Mucosa of rectum (tissue), 2 donors: ENCODE data around the gene NRROS.

ENCODE experiments used
- H3K27ac ChIP-seq, 2 donors: one replicate each; pipeline ENCODE4 v1.7.0; 2013; ENCODE audit warnings: inconsistent platforms in 2 of 2, low read depth in 2 of 2, low read length in 2 of 2
- H3K27me3 ChIP-seq, 2 donors: one replicate each; pipeline ENCODE4 v1.7.0; 2013; ENCODE audit warnings: low read length in 2 of 2; ENCODE audit not compliant: control insufficient read depth in 2 of 2, insufficient read depth in 2 of 2
- H3K36me3 ChIP-seq, 2 donors: one replicate each; pipeline ENCODE4 v1.7.0; 2013; ENCODE audit warnings: low read length in 2 of 2; ENCODE audit not compliant: control insufficient read depth in 2 of 2, insufficient read depth in 2 of 2
- H3K4me1 ChIP-seq, 2 donors: one replicate each; pipeline ENCODE4 v1.7.0; 2013; ENCODE audit warnings: low read length in 2 of 2, mild to moderate bottlenecking in 1 of 2; ENCODE audit not compliant: control insufficient read depth in 2 of 2, insufficient read depth in 2 of 2
- H3K4me3 ChIP-seq, 2 donors: one replicate each; pipeline ENCODE4 v1.7.0; 2013; ENCODE audit warnings: low read length in 2 of 2
- H3K9ac ChIP-seq, 2 donors: one replicate each; pipeline ENCODE4 v1.7.0; 2013; ENCODE audit warnings: low read length in 2 of 2, low read depth in 1 of 2, mild to moderate bottlenecking in 1 of 2
- H3K9me3 ChIP-seq, 2 donors: one replicate each; pipeline ENCODE4 v1.7.0; 2013; ENCODE audit warnings: low read length in 2 of 2; ENCODE audit not compliant: control insufficient read depth in 2 of 2
- donor health status: healthy.
- donor health status: Normal muscosa, but diverticular disease.

NRROS gene

GRCh38 chr3:196645897-196646665 lies 6.6 kb downstream of the NRROS start:
- Histone ChIP-seq H3K9ac (no peak overlapping the region), H3K27me3 (no peaks in the 10 kb centered on the region), H3K9me3 (no peaks in the 10 kb centered on the region), H3K4me3 (no peak overlapping the region), H3K4me1 (peaks cover 3 to 5% of the 10 kb centered on the region in 2 donors), H3K36me3 (no peaks in the 10 kb centered on the region), H3K27ac (no peak overlapping the region)

- no peak overlapping the region for H3K27ac ChIP-seq
- no peak overlapping the region for H3K4me3 ChIP-seq
- no peaks in the 10 kb centered on the region for H3K36me3 ChIP-seq
- H3K27me3 ChIP-seq: no peaks in the 10 kb centered on the region
- no peak overlapping the region for H3K9ac ChIP-seq
- H3K4me1 ChIP-seq: peaks cover 5 to 6% of the 10 kb centered on the region in 2 donors
- no peaks in the 10 kb centered on the region for H3K9me3 ChIP-seq
Measured at GRCh38 chr3:196646666-196647216, 7.2 kb downstream of the NRROS start.

GRCh38 chr3:196650740-196651311 lies 11.3 kb downstream of the NRROS start:
- H3K27ac ChIP-seq: no peak overlapping the region
- H3K27me3 ChIP-seq: no peaks in the 10 kb centered on the region
- no peak overlapping the region for H3K9ac ChIP-seq
- no peaks in the 10 kb centered on the region for H3K36me3 ChIP-seq
- H3K4me3 ChIP-seq: no peak overlapping the region
- H3K9me3 ChIP-seq: no peaks in the 10 kb centered on the region
- peaks cover 0 to 6% of the 10 kb centered on the region in 2 donors for H3K4me1 ChIP-seq

- Histone ChIP-seq H3K9ac (no peak overlapping the region), H3K36me3 (peaks cover 0 to 4% of the 10 kb centered on the region in 2 donors), H3K27me3 (no peaks in the 10 kb centered on the region), H3K27ac (no peak overlapping the region), H3K4me1 (peaks cover 0 to 6% of the 10 kb centered on the region in 2 donors), H3K4me3 (no peak overlapping the region), H3K9me3 (no peaks in the 10 kb centered on the region)
Measured at GRCh38 chr3:196651819-196652218, 12.3 kb downstream of the NRROS start.

- no peak overlapping the region for H3K4me3 ChIP-seq
- H3K36me3 ChIP-seq: peaks cover 0 to 6% of the 10 kb centered on the region in 2 donors
- no peaks in the 10 kb centered on the region for H3K27me3 ChIP-seq
- no peaks in the 10 kb centered on the region for H3K9me3 ChIP-seq
- H3K9ac ChIP-seq: no peak overlapping the region
- no peak overlapping the region for H3K27ac ChIP-seq
- H3K4me1 ChIP-seq: peaks cover 0 to 6% of the 10 kb centered on the region in 2 donors
Measured at GRCh38 chr3:196652961-196653795, 13.7 kb downstream of the NRROS start.

- no peak overlapping the region for H3K4me3 ChIP-seq
- H3K27me3 ChIP-seq: no peaks in the 10 kb centered on the region
- peaks cover 0 to 6% of the 10 kb centered on the region in 2 donors for H3K4me1 ChIP-seq
- no peak overlapping the region for H3K27ac ChIP-seq
- H3K9me3 ChIP-seq: no peaks in the 10 kb centered on the region
- peaks cover 0 to 6% of the 10 kb centered on the region in 2 donors for H3K36me3 ChIP-seq
- H3K9ac ChIP-seq: no peak overlapping the region
Measured at GRCh38 chr3:196654006-196654734, 14.7 kb downstream of the NRROS start.

GRCh38 chr3:196654735-196655090 lies 15.2 kb downstream of the NRROS start:
- Histone ChIP-seq H3K36me3 (peaks cover 0 to 6% of the 10 kb centered on the region in 2 donors), H3K9ac (no peak overlapping the region), H3K9me3 (no peaks in the 10 kb centered on the region), H3K27ac (no peak overlapping the region), H3K27me3 (no peaks in the 10 kb centered on the region), H3K4me3 (no peak overlapping the region), H3K4me1 (peaks cover 0 to 6% of the 10 kb centered on the region in 2 donors)

GRCh38 chr3:196655496-196655895 lies 16.0 kb downstream of the NRROS start:
- Histone ChIP-seq H3K4me3 (no peak overlapping the region), H3K27ac (no peak overlapping the region), H3K9ac (no peak overlapping the region), H3K36me3 (peaks cover 0 to 6% of the 10 kb centered on the region in 2 donors), H3K4me1 (peaks cover 0 to 6% of the 10 kb centered on the region in 2 donors), H3K27me3 (no peaks in the 10 kb centered on the region), H3K9me3 (no peaks in the 10 kb centered on the region)

- no peaks in the 10 kb centered on the region for H3K9me3 ChIP-seq
- peaks cover 0 to 6% of the 10 kb centered on the region in 2 donors for H3K36me3 ChIP-seq
- H3K4me1 ChIP-seq: peaks cover 0 to under 1% of the 10 kb centered on the region in 2 donors
- H3K27me3 ChIP-seq: no peaks in the 10 kb centered on the region
- no peak overlapping the region for H3K9ac ChIP-seq
- H3K4me3 ChIP-seq: no peak overlapping the region
- no peak overlapping the region for H3K27ac ChIP-seq
Measured at GRCh38 chr3:196656213-196656612, 16.7 kb downstream of the NRROS start.
